Stimulated activated CD4-positive, alpha-beta T cell treated with anti-CD3 and anti-CD28 coated beads, TNF-alpha, amount 100 ng/mL, for 48 hours (primary cell): ENCODE measurements around the gene PTPRK.
A peak's percentile ranks its signal among the peaks of the same experiment; 100 is the strongest.

Experiments
- DNase-seq, 3 donors: peaks; one replicate each; pipeline ENCODE4 v3.0.0-alpha.2; 2020; ENCODE audit warnings: low read depth in 3 of 3

The PTPRK gene

GRCh38 chr6:128345278-128345677 lies 175.1 kb downstream of the PTPRK start:
- no peak for DNase-seq

GRCh38 chr6:128343706-128344105 lies 176.7 kb downstream of the PTPRK start:
- DNase-seq = no peak

GRCh38 chr6:128339635-128340450 lies 180.6 kb downstream of the PTPRK start:
- DNase-seq = no peak

GRCh38 chr6:128337619-128338018 lies 182.8 kb downstream of the PTPRK start:
- DNase-seq = no peak

- DNase-seq = no peak
Measured at GRCh38 chr6:128336436-128337095, 183.8 kb downstream of the PTPRK start.

- no peak for DNase-seq
Measured at GRCh38 chr6:128335963-128336362, 184.4 kb downstream of the PTPRK start.

GRCh38 chr6:128333581-128334223 lies 186.7 kb downstream of the PTPRK start:
- no peak for DNase-seq

- peak in 1 of 3 donors; percentile 4 for DNase-seq
Measured at GRCh38 chr6:128327890-128328289, 192.5 kb downstream of the PTPRK start.

GRCh38 chr6:128323011-128323410 lies 197.4 kb downstream of the PTPRK start:
- DNase-seq = no peak

GRCh38 chr6:128319946-128320345 lies 200.5 kb downstream of the PTPRK start:
- DNase-seq = no peak

- no peak for DNase-seq
Measured at GRCh38 chr6:128319157-128319556, 201.2 kb downstream of the PTPRK start.

GRCh38 chr6:128316258-128316929 lies 204.0 kb downstream of the PTPRK start:
- no peak for DNase-seq

GRCh38 chr6:128314190-128314589 lies 206.2 kb downstream of the PTPRK start:
- no peak for DNase-seq

GRCh38 chr6:128311944-128312570 lies 208.3 kb downstream of the PTPRK start:
- no peak for DNase-seq

- DNase-seq = no peak
Measured at GRCh38 chr6:128310451-128310850, 209.9 kb downstream of the PTPRK start.

GRCh38 chr6:128307671-128308070 lies 212.7 kb downstream of the PTPRK start:
- no peak for DNase-seq

GRCh38 chr6:128305976-128306375 lies 214.4 kb downstream of the PTPRK start:
- DNase-seq = no peak

- no peak for DNase-seq
Measured at GRCh38 chr6:128305228-128305627, 215.2 kb downstream of the PTPRK start.

GRCh38 chr6:128303870-128304269 lies 216.5 kb downstream of the PTPRK start:
- no peak for DNase-seq

- DNase-seq = no peak
Measured at GRCh38 chr6:128302942-128303341, 217.5 kb downstream of the PTPRK start.

- DNase-seq = no peak
Measured at GRCh38 chr6:128295670-128296069, 224.7 kb downstream of the PTPRK start.

- no peak for DNase-seq
Measured at GRCh38 chr6:128290221-128290620, 230.2 kb downstream of the PTPRK start.
